T-helper 17 cell (primary cell): Measurements from ENCODE around the gene PSMD1. TPM values are rescaled to one million over a fixed set of nuclear protein-coding genes. Genes with fewer than 3 reads are reported as not detected.

Experiments used
- ATAC-seq: fragments of 150-1000 bp; cut with Tn5 transposase; 2 replicates; pipeline ENCODE4 v1.10.0; 2021; ENCODE audit warnings: mild to moderate bottlenecking, moderate library complexity
- DNase-seq, 3 donors: peaks; one replicate each; pipeline versions ENCODE4 v3.0.0 to v3.0.0-alpha.2; 2020 to 2021
- H3K9me3 ChIP-seq: one replicate; pipeline ENCODE4 v1.7.0; 2013; ENCODE audit warnings: low read length, mild to moderate bottlenecking; ENCODE audit not compliant: control insufficient read depth, poor library complexity, severe bottlenecking
- H3K27ac Mint-ChIP-seq: one replicate; pipeline ENCODE4 v1.8.0; 2022; ENCODE audit warnings: mild to moderate bottlenecking, moderate library complexity, mixed read lengths
- H3K27me3 Mint-ChIP-seq: one replicate; pipeline ENCODE4 v1.8.0; 2022; ENCODE audit warnings: mixed read lengths
- H3K36me3 Mint-ChIP-seq: one replicate; pipeline ENCODE4 v1.8.0; 2022; ENCODE audit warnings: low read depth, mixed read lengths
- H3K4me1 Mint-ChIP-seq: one replicate; pipeline ENCODE4 v1.8.0; 2022; ENCODE audit warnings: mild to moderate bottlenecking, mixed read lengths
- H3K4me3 Mint-ChIP-seq: one replicate; pipeline ENCODE4 v1.8.0; 2022; ENCODE audit warnings: mild to moderate bottlenecking, moderate library complexity, mixed read lengths
- total RNA-seq, 4 donors: library from RNA in 2 of 4; stranded (reverse) in 2 of 4; gene quantifications; one replicate each; pipeline ENCODE4 v1.2.3 and lab custom pipeline; 2022 to 2026

PSMD1 gene
- 10 to 100 TPM; 42.8 to 43.5 TPM for total RNA-seq
- 70.3 to 130 reads per million in 2 donors for total RNA-seq (lab: John Stamatoyannopoulos, UW)

GRCh38 chr2:231056453-231057416 lies at the start of gene PSMD1:
Gene PSMD1 (plus strand): TSS chr2:231056867. CDS start chr2:231057026, 159 bp downstream.
- H3K9me3 ChIP-seq: no peaks in the 10 kb centered on the region
- Mint-ChIP-seq H3K36me3 (peaks cover 7% of the 10 kb centered on the region), H3K4me3 (peak within 1 kb of the TSS; percentile 96), H3K27ac (peak within 1 kb of the TSS; percentile 97), H3K27me3 (peaks cover 12% of the 10 kb centered on the region), H3K4me1 (peaks cover 47% of the 10 kb centered on the region)
- DNase-seq: peak; percentile 85 to 91 (median 88)
- peak; percentile 87 for ATAC-seq

GRCh38 chr2:231007286-231008098 lies 49.2 kb upstream of the PSMD1 start:
- no peak overlapping the region for H3K27ac Mint-ChIP-seq
- peaks cover 26% of the 10 kb centered on the region for H3K27me3 Mint-ChIP-seq
- ATAC-seq (no peak), DNase-seq (no peak)
- no peak overlapping the region for H3K4me3 Mint-ChIP-seq
- no peaks in the 10 kb centered on the region for H3K9me3 ChIP-seq
- H3K36me3 Mint-ChIP-seq: peaks cover 4% of the 10 kb centered on the region
- no peaks in the 10 kb centered on the region for H3K4me1 Mint-ChIP-seq

- ATAC-seq (no peak), DNase-seq (no peak)
- H3K9me3 ChIP-seq: no peaks in the 10 kb centered on the region
- H3K36me3 Mint-ChIP-seq: peaks cover 4% of the 10 kb centered on the region
- H3K4me3 Mint-ChIP-seq: no peak overlapping the region
- peaks cover 31% of the 10 kb centered on the region for H3K27me3 Mint-ChIP-seq
- H3K4me1 Mint-ChIP-seq: no peaks in the 10 kb centered on the region
- no peak overlapping the region for H3K27ac Mint-ChIP-seq
These were observed 48.5 kb upstream of the PSMD1 start for GRCh38 chr2:231008131-231008530.

GRCh38 chr2:231009236-231009919 lies 47.3 kb upstream of the PSMD1 start:
- DNase-seq: no peak
- no peak for ATAC-seq
- Mint-ChIP-seq H3K36me3 (peaks cover 4% of the 10 kb centered on the region), H3K4me3 (no peak overlapping the region), H3K4me1 (no peaks in the 10 kb centered on the region), H3K27me3 (peaks cover 33% of the 10 kb centered on the region), H3K27ac (no peak overlapping the region)
- no peaks in the 10 kb centered on the region for H3K9me3 ChIP-seq

GRCh38 chr2:231010201-231010730 lies 46.4 kb upstream of the PSMD1 start:
- H3K27ac Mint-ChIP-seq: no peak overlapping the region
- peaks cover 40% of the 10 kb centered on the region for H3K27me3 Mint-ChIP-seq
- ATAC-seq (no peak), DNase-seq (no peak)
- H3K9me3 ChIP-seq: no peaks in the 10 kb centered on the region
- H3K4me3 Mint-ChIP-seq: no peak overlapping the region
- no peaks in the 10 kb centered on the region for H3K4me1 Mint-ChIP-seq
- peaks cover 6% of the 10 kb centered on the region for H3K36me3 Mint-ChIP-seq

GRCh38 chr2:231011526-231011925 lies 45.1 kb upstream of the PSMD1 start:
- H3K4me1 Mint-ChIP-seq: no peaks in the 10 kb centered on the region
- no peak overlapping the region for H3K27ac Mint-ChIP-seq
- no peak overlapping the region for H3K4me3 Mint-ChIP-seq
- H3K27me3 Mint-ChIP-seq: peaks cover 41% of the 10 kb centered on the region
- peaks cover 4% of the 10 kb centered on the region for H3K36me3 Mint-ChIP-seq
- DNase-seq (no peak), ATAC-seq (no peak)
- H3K9me3 ChIP-seq: no peaks in the 10 kb centered on the region

- no peak overlapping the region for H3K4me3 Mint-ChIP-seq
- H3K27me3 Mint-ChIP-seq: peaks cover 48% of the 10 kb centered on the region
- no peak for ATAC-seq
These were observed 44.2 kb upstream of the PSMD1 start for GRCh38 chr2:231012463-231012862.

GRCh38 chr2:231013820-231014219 lies 42.8 kb upstream of the PSMD1 start:
- no peak overlapping the region for H3K4me3 Mint-ChIP-seq
- H3K36me3 Mint-ChIP-seq: peaks cover 4% of the 10 kb centered on the region
- ATAC-seq (no peak), DNase-seq (no peak)
- peaks cover 53% of the 10 kb centered on the region for H3K27me3 Mint-ChIP-seq
- H3K9me3 ChIP-seq: no peaks in the 10 kb centered on the region
- H3K4me1 Mint-ChIP-seq: no peaks in the 10 kb centered on the region
- no peak overlapping the region for H3K27ac Mint-ChIP-seq

More at GRCh38 chr2:231012463-231012862, 44.2 kb upstream of the PSMD1 start:
- no peak for DNase-seq
- Mint-ChIP-seq H3K36me3 (peaks cover 4% of the 10 kb centered on the region), H3K4me1 (no peaks in the 10 kb centered on the region), H3K27ac (no peak overlapping the region)
- no peaks in the 10 kb centered on the region for H3K9me3 ChIP-seq

- H3K27ac Mint-ChIP-seq: no peak overlapping the region
- no peak overlapping the region for H3K4me3 Mint-ChIP-seq
- H3K9me3 ChIP-seq: no peaks in the 10 kb centered on the region
- ATAC-seq (no peak), DNase-seq (no peak)
- peaks cover 4% of the 10 kb centered on the region for H3K36me3 Mint-ChIP-seq
- no peaks in the 10 kb centered on the region for H3K4me1 Mint-ChIP-seq
- H3K27me3 Mint-ChIP-seq: peaks cover 49% of the 10 kb centered on the region
These were observed 41.2 kb upstream of the PSMD1 start for GRCh38 chr2:231015478-231015877.

- H3K9me3 ChIP-seq: no peaks in the 10 kb centered on the region
- Mint-ChIP-seq H3K4me1 (no peaks in the 10 kb centered on the region), H3K4me3 (no peak overlapping the region), H3K27ac (no peak overlapping the region), H3K27me3 (peaks cover 53% of the 10 kb centered on the region), H3K36me3 (peaks cover 4% of the 10 kb centered on the region)
- ATAC-seq (no peak), DNase-seq (no peak)
These were observed 40.7 kb upstream of the PSMD1 start for GRCh38 chr2:231015926-231016325.

- ATAC-seq: no peak
These were observed 40.0 kb upstream of the PSMD1 start for GRCh38 chr2:231016566-231017230.

GRCh38 chr2:231017231-231017598 lies 39.5 kb upstream of the PSMD1 start:
- Mint-ChIP-seq H3K36me3 (peaks cover 4% of the 10 kb centered on the region), H3K4me1 (no peaks in the 10 kb centered on the region), H3K27ac (no peak overlapping the region), H3K4me3 (no peak overlapping the region), H3K27me3 (peaks cover 50% of the 10 kb centered on the region)
- DNase-seq: no peak
- ATAC-seq: no peak
- H3K9me3 ChIP-seq: no peaks in the 10 kb centered on the region

More at GRCh38 chr2:231016566-231017230, 40.0 kb upstream of the PSMD1 start:
- no peak for DNase-seq
- Mint-ChIP-seq H3K36me3 (peaks cover 4% of the 10 kb centered on the region), H3K4me1 (no peaks in the 10 kb centered on the region), H3K27me3 (peaks cover 54% of the 10 kb centered on the region), H3K4me3 (no peak overlapping the region), H3K27ac (no peak overlapping the region)
- H3K9me3 ChIP-seq: no peaks in the 10 kb centered on the region
